Kidney (tissue), 14 donors: ENCODE data around the gene MRPL46. TPM values are rescaled to one million over a fixed set of nuclear protein-coding genes. Genes with fewer than 3 reads are reported as not detected.

Source experiments
- DNase-seq, 5 donors: peaks; one replicate each; pipeline ENCODE4 v3.0.0-alpha.2; 2013 to 2020
- FAIRE-seq: peaks from 2 replicates; lab custom pipeline; 2012; peaks lifted over from hg19 to GRCh38; lab: Jason Lieb, UNC
- H3K27ac ChIP-seq, 2 donors: one replicate each; pipeline ENCODE4 v1.7.0; 2013; ENCODE audit warnings: low read depth in 2 of 2, low read length in 2 of 2, inconsistent platforms in 1 of 2
- H3K27me3 ChIP-seq: one replicate; pipeline ENCODE4 v1.7.1; 2013; ENCODE audit warnings: low read length, inconsistent platforms; ENCODE audit not compliant: control insufficient read depth, insufficient read depth
- H3K36me3 ChIP-seq, 3 donors: one replicate each; pipeline versions ENCODE4 v1.7.0 to v1.7.1; 2013; ENCODE audit warnings: low read length in 3 of 3, control low read depth in 1 of 3, inconsistent platforms in 1 of 3; ENCODE audit not compliant: insufficient read depth in 3 of 3, control insufficient read depth in 2 of 3
- H3K4me1 ChIP-seq, 3 donors: one replicate each; pipeline versions ENCODE4 v1.7.0 to v1.7.1; 2013; ENCODE audit warnings: low read length in 3 of 3, inconsistent platforms in 1 of 3, low read depth in 1 of 3; ENCODE audit not compliant: control insufficient read depth in 2 of 3, insufficient read depth in 2 of 3
- H3K4me3 ChIP-seq, 3 donors: one replicate each; pipeline versions ENCODE4 v1.7.0 to v1.8.1; 2013; ENCODE audit warnings: low read length in 3 of 3, control low read depth in 1 of 3, inconsistent platforms in 1 of 3
- H3K9ac ChIP-seq, 3 donors: one replicate each; pipeline versions ENCODE4 v1.7.0 to v1.7.1; 2013; ENCODE audit warnings: low read length in 3 of 3, control low read depth in 1 of 3, inconsistent platforms in 1 of 3
- H3K9me3 ChIP-seq, 3 donors: one replicate each; pipeline versions ENCODE4 v1.7.0 to v1.7.1; 2013; ENCODE audit warnings: low read length in 3 of 3, control low read depth in 1 of 3, inconsistent platforms in 1 of 3; ENCODE audit not compliant: control insufficient read depth in 2 of 3, insufficient read depth in 1 of 3
- CTCF ChIP-seq: IDR thresholded peaks from 3 replicates; pipeline ENCODE4 v1.5.1; 2012; ENCODE audit warnings: mild to moderate bottlenecking, moderate library complexity, borderline replicate concordance; ENCODE audit not compliant: insufficient read depth; ENCODE audit errors: extremely low read depth
- intact Hi-C: fragments of 100-400 bp; cut with DNase I; formaldehyde crosslinking; loops from one replicate; pipeline ENCODE4 v1.11.1; 2022
- polyA plus RNA-seq: library from polyadenylated mRNA; stranded (reverse); fragments of 350-450 nt; fragmentation: Illumina TruSeq; extraction: RNeasy Lipid Tissue Mini Kit (QIAGEN cat#74804); gene quantifications from one replicate; pipeline ENCODE4 v1.2.3, GENCODE V29; 2014; ENCODE audit warnings: low read depth, low replicate concordance; ENCODE audit not compliant: insufficient read depth
- total RNA-seq: library from RNA; stranded (reverse); fragmentation: NEBNext Ultra II Directional; extraction: Animal tissue kit (Norgen Biotek cat#: 25700); gene quantifications from one replicate; pipeline ENCODE4 v1.2.1, GENCODE V29; 2021
- donor health status: control.
- donor health status: control.
- donor health status: control.
- donor health status: control.
- donor health status: control.
- donor health status: DM: yes; HTN: yes; CAD: no.
- donor health status: Normal renal cell carcinoma (clear cell type).

Gene MRPL46
- total and polyA plus RNA-seq, 2 donors from 2014 or later: 24.7 to 73.4 TPM

GRCh38 chr15:88490036-88490435, 22.8 kb upstream of the MRPL46 start:
- FAIRE-seq: no peak
- intact Hi-C loops: no loop called here
- H3K4me3 ChIP-seq: no peak overlapping the region
- H3K27me3 ChIP-seq: no peaks in the 10 kb centered on the region
- H3K9ac ChIP-seq: no peak overlapping the region
- no peak overlapping the region for H3K27ac ChIP-seq
- H3K4me1 ChIP-seq: no peaks in the 10 kb centered on the region
- H3K36me3 ChIP-seq: no peaks in the 10 kb centered on the region
- no peak for TF ChIP-seq CTCF
- H3K9me3 ChIP-seq: no peaks in the 10 kb centered on the region
- DNase-seq: no peak

GRCh38 chr15:88489321-88489720, 22.1 kb upstream of the MRPL46 start:
- Histone ChIP-seq H3K36me3 (no peaks in the 10 kb centered on the region), H3K9ac (no peak overlapping the region), H3K4me1 (peaks cover 0 to 3% (median 0%) of the 10 kb centered on the region in 3 donors), H3K27me3 (no peaks in the 10 kb centered on the region), H3K4me3 (no peak overlapping the region), H3K9me3 (no peaks in the 10 kb centered on the region), H3K27ac (no peak overlapping the region)
- DNase-seq: no peak
- TF ChIP-seq CTCF: no peak
- intact Hi-C loops: no loop called here
- no peak for FAIRE-seq

GRCh38 chr15:88487796-88488523, 20.8 kb upstream of the MRPL46 start:
- H3K4me1 ChIP-seq: peaks cover 0 to 3% (median 0%) of the 10 kb centered on the region in 3 donors
- FAIRE-seq: no peak
- intact Hi-C loops: no loop called here
- H3K27ac ChIP-seq: no peak overlapping the region
- H3K9ac ChIP-seq: no peak overlapping the region
- H3K9me3 ChIP-seq: no peaks in the 10 kb centered on the region
- no peak for TF ChIP-seq CTCF
- no peaks in the 10 kb centered on the region for H3K36me3 ChIP-seq
- H3K4me3 ChIP-seq: no peak overlapping the region
- H3K27me3 ChIP-seq: no peaks in the 10 kb centered on the region
- no peak for DNase-seq
